Measurements from ENCODE around the gene KCNIP1. TPM values are rescaled to one million over a fixed set of nuclear protein-coding genes. Genes with fewer than 3 reads are reported as not detected.

KCNIP1 gene
- polyA plus RNA-seq, 2 of the 4 experiments (the other 2 are of a cell fraction): not detected

DNA sequence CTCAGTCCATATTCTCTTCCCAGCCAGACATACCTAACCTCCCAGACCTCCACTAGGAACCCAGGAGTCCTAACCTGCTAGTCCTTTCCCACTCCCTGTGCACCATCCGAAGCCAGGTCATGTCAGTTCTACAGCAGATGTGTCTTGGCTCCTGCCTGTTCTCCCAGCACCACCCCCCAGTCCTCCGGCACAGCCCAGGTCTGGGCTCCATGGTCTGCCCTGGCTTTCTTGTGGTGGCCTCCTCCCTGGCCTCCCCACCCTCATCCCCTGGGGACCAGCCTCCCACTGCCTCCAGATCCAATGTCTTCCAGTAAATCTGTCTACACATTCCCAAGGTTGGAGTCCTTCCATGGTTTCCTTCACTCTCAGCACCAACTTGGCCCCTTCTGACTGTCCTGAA, 20.0 kb downstream of the KCNIP1 start:
- Histone ChIP-seq H3K27ac (no peak overlapping the region), H3K4me1 (peaks cover 15% of the 10 kb centered on the region), H3K4me2 (no peak overlapping the region), H3K4me3 (no peak overlapping the region), H3K9me3 (no peaks in the 10 kb centered on the region)
- 77% methylated on average over 2 of the region's 2 CpGs for WGBS (ENCODE audit: missing lambda C conversion rate)
- DNase-seq (ENCODE audit: low read depth in 1 of 2, low spot score in 1 of 2) (no peak), FAIRE-seq (no peak), ATAC-seq (no peak)
- ChIA-PET POLR2A (no interaction called here), CTCF (no interaction called here)
- TF ChIP-seq MAFK (IDR thresholded peaks at IDR 0.05; ENCODE audit: partially characterized antibody) (no peak), ZNF302 (CRISPR knock-in tag; IDR thresholded peaks at IDR 0.05) (no peak), POLR2A (IDR thresholded peaks at IDR 0.05; ENCODE audit: low read length) (no peak), HOXA7 (CRISPR knock-in tag; IDR thresholded peaks at IDR 0.05) (no peak), EP300 (IDR thresholded peaks at IDR 0.05) (no peak), ZSCAN20 (CRISPR knock-in tag; IDR thresholded peaks at IDR 0.05) (no peak), KDM5A (IDR thresholded peaks at IDR 0.05) (no peak), CTCF (IDR thresholded peaks at IDR 0.05) (no peak), HDAC2 (IDR thresholded peaks at IDR 0.05) (no peak), ZFP36 (IDR thresholded peaks at IDR 0.05; ENCODE audit: borderline replicate concordance, partially characterized antibody) (no peak), ESRRA (IDR thresholded peaks at IDR 0.05; ENCODE audit: borderline replicate concordance, low read length) (no peak), HOXB5 (CRISPR knock-in tag; IDR thresholded peaks at IDR 0.05) (no peak), NPAS2 (CRISPR knock-in tag; IDR thresholded peaks at IDR 0.05; ENCODE audit: borderline replicate concordance) (no peak), MYC (IDR thresholded peaks at IDR 0.05; ENCODE audit: borderline replicate concordance, low read length) (no peak), FOXS1 (CRISPR knock-in tag; IDR thresholded peaks at IDR 0.05) (no peak), EHMT2 (IDR thresholded peaks at IDR 0.05; ENCODE audit: low read depth) (no peak), ATOH8 (CRISPR knock-in tag; IDR thresholded peaks at IDR 0.05; ENCODE audit: low read depth) (no peak), HOXB13 (CRISPR knock-in tag; IDR thresholded peaks at IDR 0.05; ENCODE audit: low read depth) (no peak)
- TF ChIP-seq, protein P1, sequence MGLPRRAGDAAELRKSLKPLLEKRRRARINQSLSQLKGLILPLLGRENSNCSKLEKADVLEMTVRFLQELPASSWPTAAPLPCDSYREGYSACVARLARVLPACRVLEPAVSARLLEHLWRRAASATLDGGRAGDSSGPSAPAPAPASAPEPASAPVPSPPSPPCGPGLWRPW (IDR thresholded peaks at IDR 0.05): no peak

DNA sequence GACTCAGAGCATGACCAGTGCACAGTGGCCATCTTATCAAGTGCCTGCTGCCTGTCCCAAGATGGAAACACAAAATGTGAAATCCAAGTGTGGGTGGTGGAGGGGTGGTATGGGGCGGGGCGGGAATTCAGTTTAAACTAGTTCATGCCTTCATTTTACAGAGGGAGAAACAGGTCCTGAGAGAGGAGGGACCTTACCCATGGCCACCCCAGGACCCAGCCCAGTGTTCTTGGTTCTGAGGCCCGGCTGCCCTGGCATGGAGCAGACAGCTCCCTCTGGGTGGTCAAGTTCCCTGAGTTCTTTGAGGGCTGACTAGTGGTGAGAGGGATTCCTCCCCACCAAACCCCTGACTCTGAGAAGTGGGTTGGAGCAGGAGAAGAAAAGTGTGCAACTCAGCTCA, 20.8 kb downstream of the KCNIP1 start:
- H3K9me3 ChIP-seq: no peaks in the 10 kb centered on the region
- H3K4me3 ChIP-seq: no peak overlapping the region
- H3K27ac ChIP-seq: no peak overlapping the region
- H3K4me2 ChIP-seq: no peak overlapping the region
- ATAC-seq (no peak), DNase-seq (ENCODE audit: low read depth in 1 of 2, low spot score in 1 of 2) (no peak), FAIRE-seq (no peak)
- peaks cover 15% of the 10 kb centered on the region for H3K4me1 ChIP-seq
- TF ChIP-seq, protein P2, sequence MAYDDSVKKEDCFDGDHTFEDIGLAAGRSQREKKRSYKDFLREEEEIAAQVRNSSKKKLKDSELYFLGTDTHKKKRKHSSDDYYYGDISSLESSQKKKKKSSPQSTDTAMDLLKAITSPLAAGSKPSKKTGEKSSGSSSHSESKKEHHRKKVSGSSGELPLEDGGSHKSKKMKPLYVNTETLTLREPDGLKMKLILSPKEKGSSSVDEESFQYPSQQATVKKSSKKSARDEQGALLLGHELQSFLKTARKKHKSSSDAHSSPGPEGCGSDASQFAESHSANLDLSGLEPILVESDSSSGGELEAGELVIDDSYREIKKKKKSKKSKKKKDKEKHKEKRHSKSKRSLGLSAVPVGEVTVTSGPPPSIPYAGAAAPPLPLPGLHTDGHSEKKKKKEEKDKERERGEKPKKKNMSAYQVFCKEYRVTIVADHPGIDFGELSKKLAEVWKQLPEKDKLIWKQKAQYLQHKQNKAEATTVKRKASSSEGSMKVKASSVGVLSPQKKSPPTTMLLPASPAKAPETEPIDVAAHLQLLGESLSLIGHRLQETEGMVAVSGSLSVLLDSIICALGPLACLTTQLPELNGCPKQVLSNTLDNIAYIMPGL (CRISPR knock-in tag; IDR thresholded peaks at IDR 0.05; ENCODE audit: borderline replicate concordance): no peak
- TF ChIP-seq NFE2L2 (conservative IDR thresholded peaks at IDR 0.05; ENCODE audit: low read length) (no peak), CEBPB (IDR thresholded peaks at IDR 0.05) (no peak), EHMT2 (IDR thresholded peaks at IDR 0.05; ENCODE audit: low read depth) (no peak), ZNF302 (CRISPR knock-in tag; IDR thresholded peaks at IDR 0.05) (no peak), TP53 (CRISPR knock-in tag; IDR thresholded peaks at IDR 0.05) (no peak), NR3C1 (IDR thresholded peaks at IDR 0.05) (no peak), CBX2 (IDR thresholded peaks at IDR 0.05; ENCODE audit: borderline replicate concordance, low read depth) (no peak)
- CTCF ChIA-PET: interaction anchor here (0.6 kb wide), 1 partner anchor 12 kb away, joined by 3 read pairs; no protein-coding TSS in a partner anchor
- 74% methylated on average over 3 of the region's 3 CpGs for WGBS (ENCODE audit: missing lambda C conversion rate)
- POLR2A ChIA-PET: no interaction called here
